Body of pancreas (tissue), 4 donors: ENCODE results near the gene PAM.

ENCODE experiments used
- CTCF ChIP-seq, 7 experiments: fragments of 450-650 bp in 4 of 7; fragments of 200-600 bp in 3 of 7; sonication (generic) in 3 of 7; IDR thresholded peaks; one replicate each; pipeline ENCODE4 v1.5.1; 2016 to 2019; ENCODE audit warnings: antibody characterized with exemption in 7 of 7
- POLR2A ChIP-seq, 3 donors: fragments of 450-650 bp; IDR thresholded peaks; one replicate each; pipeline ENCODE4 v1.6.1; 2016; ENCODE audit warnings: antibody characterized with exemption in 3 of 3, mild to moderate bottlenecking in 2 of 3

GRCh38 chr5:102819634-102820033 lies 64.5 kb downstream of the PAM start:
- TF ChIP-seq CTCF (IDR thresholded peaks at IDR 0.05) (no peak), POLR2A (IDR thresholded peaks at IDR 0.05) (no peak)
